Adrenal gland (tissue), 12 donors: ENCODE measurements around the gene STK17B. TPM values are rescaled to one million over a fixed set of nuclear protein-coding genes. Genes with fewer than 3 reads are reported as not detected.

Source experiments
- DNase-seq, 7 donors: peaks; one replicate each; pipeline ENCODE4 v3.0.0-alpha.2; 2019 to 2020
- H3K27ac ChIP-seq, 5 donors: fragments of 200-600 bp; sonication (generic) in 4 of 5; 1 replicate in 3 of 5; 2 replicates in 2 of 5; pipeline versions ENCODE4 v1.5.1 to v1.8.0; 2016 to 2020; ENCODE audit warnings: mild to moderate bottlenecking in 1 of 5
- H3K27me3 ChIP-seq: fragments of 200-600 bp; 2 replicates; pipeline ENCODE4 v1.8.0; 2021
- H3K36me3 ChIP-seq, 2 donors: fragments of 200-600 bp; replicated peaks in 1 of 2; 1 replicate in 1 of 2; 2 replicates in 1 of 2; pipeline versions ENCODE4 v1.5.1 to v1.8.0; 2018 to 2022
- H3K4me1 ChIP-seq, 2 donors: fragments of 200-600 bp; replicated peaks in 1 of 2; 1 replicate in 1 of 2; 2 replicates in 1 of 2; pipeline versions ENCODE4 v1.5.1 to v1.8.0; 2018 to 2021
- H3K4me3 ChIP-seq, 4 donors: fragments of 200-600 bp; sonication (generic) in 3 of 4; one replicate each; pipeline ENCODE4 v1.5.1; 2016 to 2018
- H3K9me3 ChIP-seq, 3 donors: fragments of 200-600 bp; sonication (generic) in 1 of 3; replicated peaks in 1 of 3; 1 replicate in 2 of 3; 2 replicates in 1 of 3; pipeline versions ENCODE4 v1.5.1 to v1.8.0; 2016 to 2021
- POLR2A ChIP-seq, 2 donors: fragments of 450-650 bp; IDR thresholded peaks; one replicate each; pipeline ENCODE4 v1.6.1; 2017; ENCODE audit warnings: antibody characterized with exemption in 2 of 2, mild to moderate bottlenecking in 2 of 2, moderate library complexity in 1 of 2
- WGBS, 4 donors: extraction: QIAGEN DNeasy Blood & Tissue Kit in 2 of 4; methylation state at CpG; one replicate each; pipeline versions ENCODE4 v1.1.5 to v1.1.7; 2013 to 2017; 5-methylcytosine and 5-hydroxymethylcytosine counted together
- intact Hi-C, 2 donors: fragments of 100-400 bp; cut with DNase I; formaldehyde crosslinking; loops; one replicate each; pipeline versions ENCODE4 v1.14.1 to v1.15.0; 2022 to 2023
- polyA plus RNA-seq, 3 donors: library from polyadenylated mRNA; stranded (reverse); fragments of 200-250 nt in 2 of 3; fragments of 350-450 nt in 1 of 3; fragmentation: Illumina TruSeq in 1 of 3; extraction: RNeasy Lipid Tissue Mini Kit (QIAGEN cat#74804) in 1 of 3; gene quantifications; one replicate each; pipeline ENCODE4 v1.2.3, GENCODE V29; 2013 to 2014
- total RNA-seq, 9 donors: library from RNA; depleted of rRNA in 4 of 9; stranded (reverse); fragments of >200 nt in 4 of 9; fragments of 120-200 nt in 1 of 9; fragmentation: NEBNext Ultra II Directional in 1 of 9; extraction: Animal tissue kit (Norgen Biotek cat#: 25700) in 1 of 9; gene quantifications; one replicate each; pipeline versions ENCODE4 v1.1.0 to v1.2.4, GENCODE V29; 2013 to 2023
- TF ChIP-seq, protein P1 (sequence below), 6 experiments: fragments of 450-650 bp in 4 of 6; fragments of 200-600 bp in 2 of 6; sonication (generic) in 1 of 6; IDR thresholded peaks; 1 replicate in 5 of 6; 2 replicates in 1 of 6; pipeline versions ENCODE4 v1.5.1 to v1.8.0; 2016 to 2021; ENCODE audit warnings: antibody characterized with exemption in 6 of 6, mild to moderate bottlenecking in 2 of 6, moderate library complexity in 1 of 6
- donor health status: healthy with polysubstance abuse.
- donor health status: Bipolar disorder and iron deficiency.
- donor health status: DM: yes; HTN: yes; CAD: no.
- donor health status: DM: no; HTN: no; CAD: no.
- donor health status: DM: no; HTN: no; CAD: no.
- donor health status: DM: yes; HTN: yes; CAD: no.

STK17B gene
- total and polyA plus RNA-seq, 12 donors, result 3.6 to 35.0 (median 15.5) TPM

DNA sequence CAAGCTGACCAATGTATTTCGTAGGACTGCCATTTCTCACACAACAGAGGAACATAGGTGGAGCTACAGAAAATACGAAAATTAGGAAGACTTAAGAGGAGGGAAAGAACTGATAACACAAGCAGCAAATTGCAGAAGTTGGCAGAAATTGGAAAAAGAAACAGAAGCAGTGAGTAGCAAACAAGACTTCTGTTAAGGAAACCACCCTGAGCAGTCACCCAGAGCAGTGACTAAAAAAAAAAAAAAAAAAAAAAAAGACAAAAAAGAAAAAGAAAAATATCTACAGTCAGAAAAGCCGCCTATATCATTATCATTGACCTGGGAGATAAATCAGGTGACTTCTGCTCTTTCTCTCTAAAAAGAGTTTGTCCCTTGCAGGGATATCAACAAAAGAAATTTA, 21.4 kb downstream of the STK17B start:
- 59 to 72% (median 61%) methylated on average over 3 of the region's 3 CpGs for WGBS, 4 donors

DNA sequence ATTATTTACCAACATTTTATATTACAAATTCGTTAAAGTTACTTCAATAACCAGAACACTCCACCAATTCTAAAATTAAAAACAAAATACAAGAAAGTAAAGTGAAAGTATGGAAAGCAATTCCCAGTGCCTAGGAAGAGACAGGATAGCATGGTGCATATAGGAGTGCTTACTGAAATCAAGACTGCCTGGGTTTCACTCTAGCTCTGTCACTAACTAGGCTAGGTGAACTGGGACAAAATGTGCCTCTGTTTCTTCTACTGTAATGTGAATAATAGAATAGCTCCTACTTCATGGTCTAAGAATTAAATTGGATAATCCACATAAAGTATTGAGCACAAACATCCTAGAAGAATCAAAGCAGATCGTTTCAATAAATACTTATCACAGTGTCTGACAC, 22.6 kb downstream of the STK17B start:
- peaks cover 0 to 12% of the 10 kb centered on the region in 2 donors for H3K4me1 ChIP-seq
- intact Hi-C loops, result no loop called here
- no peaks in the 10 kb centered on the region for H3K9me3 ChIP-seq
- no peak for DNase-seq
- TF ChIP-seq, protein P1, sequence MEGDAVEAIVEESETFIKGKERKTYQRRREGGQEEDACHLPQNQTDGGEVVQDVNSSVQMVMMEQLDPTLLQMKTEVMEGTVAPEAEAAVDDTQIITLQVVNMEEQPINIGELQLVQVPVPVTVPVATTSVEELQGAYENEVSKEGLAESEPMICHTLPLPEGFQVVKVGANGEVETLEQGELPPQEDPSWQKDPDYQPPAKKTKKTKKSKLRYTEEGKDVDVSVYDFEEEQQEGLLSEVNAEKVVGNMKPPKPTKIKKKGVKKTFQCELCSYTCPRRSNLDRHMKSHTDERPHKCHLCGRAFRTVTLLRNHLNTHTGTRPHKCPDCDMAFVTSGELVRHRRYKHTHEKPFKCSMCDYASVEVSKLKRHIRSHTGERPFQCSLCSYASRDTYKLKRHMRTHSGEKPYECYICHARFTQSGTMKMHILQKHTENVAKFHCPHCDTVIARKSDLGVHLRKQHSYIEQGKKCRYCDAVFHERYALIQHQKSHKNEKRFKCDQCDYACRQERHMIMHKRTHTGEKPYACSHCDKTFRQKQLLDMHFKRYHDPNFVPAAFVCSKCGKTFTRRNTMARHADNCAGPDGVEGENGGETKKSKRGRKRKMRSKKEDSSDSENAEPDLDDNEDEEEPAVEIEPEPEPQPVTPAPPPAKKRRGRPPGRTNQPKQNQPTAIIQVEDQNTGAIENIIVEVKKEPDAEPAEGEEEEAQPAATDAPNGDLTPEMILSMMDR (IDR thresholded peaks at IDR 0.05), result no peak
- no peak for TF ChIP-seq POLR2A (IDR thresholded peaks at IDR 0.05)
- no peak overlapping the region for H3K27ac ChIP-seq
- WGBS, 4 donors, result 79 to 88% (median 84%) methylated on average over 2 of the region's 2 CpGs
- H3K36me3 ChIP-seq, result no peaks in the 10 kb centered on the region
- no peaks in the 10 kb centered on the region for H3K27me3 ChIP-seq
- H3K4me3 ChIP-seq, result no peak overlapping the region

More for the DNA sequence above, 21.4 kb downstream of the STK17B start:
- Histone ChIP-seq H3K4me1 (peaks cover 0 to 13% of the 10 kb centered on the region in 2 donors), H3K4me3 (no peak overlapping the region), H3K36me3 (peaks cover 0 to 6% of the 10 kb centered on the region in 2 donors), H3K27me3 (no peaks in the 10 kb centered on the region), H3K9me3 (no peaks in the 10 kb centered on the region), H3K27ac (no peak overlapping the region)
- no peak for DNase-seq
- TF ChIP-seq, protein P1 (IDR thresholded peaks at IDR 0.05), result no peak
- TF ChIP-seq POLR2A (IDR thresholded peaks at IDR 0.05), result no peak
- intact Hi-C loops, result no loop called here

DNA sequence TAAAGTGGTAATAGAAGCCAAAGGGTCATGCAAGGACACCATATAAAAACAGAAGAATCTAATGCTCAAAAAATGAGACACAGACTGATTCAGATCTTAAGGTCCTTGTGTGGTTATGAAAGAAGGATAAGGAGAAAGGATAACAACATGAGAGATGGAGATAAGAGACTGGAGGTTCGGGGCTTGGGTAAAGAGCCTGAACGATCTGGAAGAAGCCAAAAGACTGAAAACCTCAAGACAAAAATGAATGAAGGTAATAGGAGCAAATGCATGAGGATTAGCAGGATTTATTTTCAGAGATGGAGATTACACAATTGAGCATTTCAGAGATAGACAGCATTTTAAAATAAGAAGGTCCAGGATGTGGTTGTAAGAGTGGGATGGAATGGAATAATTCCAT, 26.1 kb downstream of the STK17B start:
- TF ChIP-seq, protein P1 (IDR thresholded peaks at IDR 0.05), result no peak
- TF ChIP-seq POLR2A (IDR thresholded peaks at IDR 0.05), result no peak
- 84 to 94% (median 92%) methylated on average over 2 of the region's 2 CpGs for WGBS, 4 donors

DNA sequence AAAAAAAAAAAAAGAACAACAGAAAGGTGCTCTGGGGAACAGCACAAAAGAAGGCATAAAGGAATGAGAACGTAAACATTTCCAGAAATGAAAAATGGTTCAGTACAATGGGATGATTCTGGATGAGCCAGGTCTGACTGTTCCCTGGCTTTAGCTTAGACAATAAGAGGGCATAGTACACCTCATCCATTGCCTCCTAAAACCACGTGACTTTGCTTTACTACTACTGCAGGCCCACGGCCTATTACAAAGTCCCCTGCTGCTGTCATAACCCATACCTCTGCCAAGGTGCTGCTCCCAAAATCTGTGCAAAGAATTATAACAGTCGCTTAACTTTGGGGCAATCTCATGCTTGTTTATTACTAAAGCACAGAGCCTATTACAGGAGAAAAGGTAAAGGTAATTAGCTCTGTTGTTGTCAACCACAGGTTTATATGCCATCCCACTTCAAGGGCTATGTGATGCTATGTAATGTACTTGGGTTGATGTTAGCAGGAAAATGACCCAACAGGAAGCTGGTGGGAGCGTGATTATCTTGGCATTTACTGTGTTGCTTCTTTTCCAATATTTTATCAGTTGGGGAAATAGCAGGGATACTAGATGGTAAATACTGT, 26.8 kb downstream of the STK17B start:
- intact Hi-C loops, result no loop called here
- Histone ChIP-seq H3K27me3 (no peaks in the 10 kb centered on the region), H3K4me1 (peaks cover 0 to 8% of the 10 kb centered on the region in 2 donors), H3K9me3 (no peaks in the 10 kb centered on the region), H3K36me3 (peaks cover 0 to 7% of the 10 kb centered on the region in 2 donors), H3K27ac (no peak overlapping the region), H3K4me3 (no peak overlapping the region)
- TF ChIP-seq POLR2A (IDR thresholded peaks at IDR 0.05), result no peak
- TF ChIP-seq, protein P1 (IDR thresholded peaks at IDR 0.05), result no peak
- WGBS, 4 donors, result 93 to 96% (median 95%) methylated on average over 5 of the region's 5 CpGs
- DNase-seq, result no peak

More for the DNA sequence above, 26.1 kb downstream of the STK17B start:
- intact Hi-C loops, result no loop called here
- Histone ChIP-seq H3K27me3 (no peaks in the 10 kb centered on the region), H3K27ac (no peak overlapping the region), H3K4me1 (peaks cover 0 to 8% of the 10 kb centered on the region in 2 donors), H3K36me3 (peaks cover 0 to under 1% of the 10 kb centered on the region in 2 donors), H3K9me3 (no peaks in the 10 kb centered on the region), H3K4me3 (no peak overlapping the region)
- no peak for DNase-seq
